GM18951 (cell line): ENCODE results near the gene UVRAG.

Experiments
- POLR2A ChIP-seq: IDR thresholded peaks from 4 replicates; pipeline ENCODE4 v1.6.1; 2011; ENCODE audit warnings: mild to moderate bottlenecking; ENCODE audit not compliant: insufficient read length, insufficient read depth; ENCODE audit errors: extremely low read depth
- in situ Hi-C: fragments of 300-500 bp; cut with MboI; formaldehyde crosslinking; loops from one replicate; pipeline ENCODE4 v1.12.0; 2022; ENCODE audit warnings: low sequenced_read_pairs, mixed read lengths, inconsistent platforms; ENCODE audit not compliant: unreplicated experiment

The UVRAG gene

DNA sequence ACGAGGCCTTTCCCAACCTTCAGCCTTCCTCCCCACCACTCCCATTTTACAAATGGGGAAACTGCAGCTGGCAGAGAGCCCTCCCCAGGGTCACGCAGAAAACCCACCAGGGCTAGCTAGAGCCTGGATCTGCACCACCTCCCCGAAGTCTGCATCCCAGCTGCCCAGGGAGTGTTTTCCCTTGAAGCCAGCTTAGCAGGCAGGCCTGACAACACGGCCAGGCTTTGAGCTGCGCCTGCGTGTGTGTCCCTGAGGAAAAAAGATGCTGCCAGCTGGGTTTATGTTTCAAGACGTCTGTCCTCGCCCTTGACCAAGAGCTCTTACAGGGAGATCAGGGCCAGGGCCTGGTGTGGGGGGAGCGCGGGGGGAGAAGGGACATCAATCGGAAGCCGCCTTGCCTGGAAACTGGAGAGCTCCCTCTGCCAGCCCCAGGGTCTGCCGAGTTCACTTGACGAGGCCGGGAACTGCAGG lies 371.0 kb downstream of the UVRAG start:
- TF ChIP-seq POLR2A = no peak
- in situ Hi-C loops = no loop called here

DNA sequence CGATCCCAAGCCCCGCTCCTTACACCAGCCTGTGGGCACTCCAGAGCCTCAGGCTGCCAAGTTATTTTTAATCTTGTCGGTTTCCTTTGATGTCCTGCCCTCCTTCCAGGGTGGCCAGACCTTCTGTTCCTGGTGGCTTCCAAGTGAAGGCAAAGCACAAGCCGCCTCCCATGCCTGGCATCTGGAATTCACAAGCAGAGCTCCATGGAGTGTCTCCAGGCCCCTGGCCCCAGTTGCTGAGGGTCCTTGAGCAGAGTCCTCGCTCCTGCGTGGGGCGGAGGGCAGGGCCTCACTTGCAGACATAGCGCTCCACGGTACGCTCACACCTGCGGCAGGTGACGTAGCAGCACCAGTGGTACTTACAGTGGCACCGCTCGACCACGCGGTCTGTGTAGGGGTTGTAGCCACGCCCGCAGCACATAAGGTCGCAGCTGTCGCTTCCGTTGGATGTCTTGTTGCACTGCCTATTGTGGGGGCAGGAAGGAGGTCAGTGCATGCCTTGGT lies 371.8 kb downstream of the UVRAG start:
- no peak for TF ChIP-seq POLR2A
- in situ Hi-C loops = no loop called here

DNA sequence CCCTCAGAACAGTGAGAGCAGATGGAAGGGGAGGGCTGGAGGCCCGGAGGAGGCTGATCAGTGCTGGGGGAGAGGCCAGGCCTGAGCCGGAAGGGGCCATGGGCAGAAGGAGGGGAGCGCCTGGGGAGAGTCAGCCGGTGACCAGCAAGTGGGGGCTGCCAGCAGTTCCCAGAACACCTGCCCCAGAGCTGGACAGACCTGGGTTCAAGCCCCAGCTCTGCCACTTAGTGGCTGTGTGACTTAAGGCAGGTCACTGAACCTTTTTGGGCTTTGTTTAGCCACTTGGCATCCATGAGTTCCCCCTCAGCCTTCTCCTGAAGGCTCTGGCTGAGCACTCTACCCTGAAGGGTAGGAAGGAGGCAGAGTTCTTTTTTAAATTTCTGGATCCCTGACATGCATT lies 373.9 kb downstream of the UVRAG start:
- in situ Hi-C loops = no loop called here
- no peak for TF ChIP-seq POLR2A

DNA sequence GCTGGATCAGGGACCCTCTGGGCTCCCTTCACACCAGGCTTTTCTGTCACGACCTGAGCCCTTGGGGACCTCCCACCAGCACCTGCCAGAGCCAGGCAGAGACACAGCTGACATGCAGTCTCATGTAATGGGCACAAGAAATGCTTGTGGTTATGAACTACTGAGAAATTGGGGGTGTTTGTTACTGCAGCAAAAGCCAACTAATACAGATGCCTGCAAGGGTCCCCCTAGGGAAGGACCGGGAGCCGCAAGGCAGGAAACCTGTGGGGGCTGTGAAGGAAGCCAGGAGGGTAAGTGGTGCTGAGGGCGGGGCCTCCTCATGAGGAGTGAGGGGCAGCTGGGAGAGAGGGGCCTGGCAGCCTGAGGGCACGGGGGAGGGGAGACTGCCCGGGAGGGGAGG lies 374.7 kb downstream of the UVRAG start:
- in situ Hi-C loops = no loop called here
- TF ChIP-seq POLR2A = no peak

DNA sequence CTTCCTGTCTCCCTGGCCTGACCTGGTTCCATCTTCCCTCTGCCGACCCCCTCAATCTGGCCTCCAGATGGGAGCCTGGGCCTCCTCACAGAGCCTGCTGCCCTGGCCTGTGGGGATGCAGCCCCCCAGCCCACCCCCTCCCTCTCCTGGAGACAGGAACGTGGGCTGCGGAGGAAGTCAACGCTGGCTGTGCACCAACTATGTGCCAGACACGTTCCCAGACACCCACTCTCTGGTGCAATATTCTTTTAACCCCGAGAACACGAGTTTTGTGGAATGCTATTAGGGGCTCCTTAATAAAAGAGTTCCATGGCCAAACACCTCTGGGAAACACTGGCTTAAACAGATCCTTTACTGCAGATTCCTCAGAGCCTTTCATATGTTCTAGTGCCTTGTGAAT lies 375.4 kb downstream of the UVRAG start:
- in situ Hi-C loops = no loop called here
- TF ChIP-seq POLR2A = no peak
